Erythroblast (primary cell): ENCODE results near the gene MLST8.

ENCODE experiments used
- GATA1 ChIP-seq: IDR thresholded peaks from 2 replicates; pipeline ENCODE4 v1.6.1; 2011; ENCODE audit warnings: low read depth, mild to moderate bottlenecking, control low read depth, low read length, moderate library complexity
- POLR2A ChIP-seq: IDR thresholded peaks from 2 replicates; pipeline ENCODE4 v1.6.1; 2011; ENCODE audit warnings: mild to moderate bottlenecking, low read length

GRCh38 chr16:2226918-2227317, 21.7 kb downstream of the MLST8 start:
- TF ChIP-seq POLR2A (no peak), GATA1 (no peak)
